ENCODE data around the gene EMILIN2. TPM values are rescaled to one million over a fixed set of nuclear protein-coding genes. Genes with fewer than 3 reads are reported as not detected.

Gene EMILIN2
- total RNA-seq, 3 donors from 2014 or later (not counting 1 experiment from before 2014, with no cell fraction given) = 8.4 to 25.6 (median 9.8) TPM

GRCh38 chr18:2924920-2925319 lies 78.1 kb downstream of the EMILIN2 start:
- ATAC-seq (no peak), DNase-seq (no peak)
- Mint-ChIP-seq H3K27me3 (ENCODE audit: low read depth in 2 of 2) (no peaks in the 10 kb centered on the region), H3K4me3 (no peak overlapping the region), H3K27ac (peak overlapping the region; percentile 16 to 20), H3K4me1 (no peaks in the 10 kb centered on the region), H3K9me3 (no peaks in the 10 kb centered on the region), H3K36me3 (peaks cover 30% of the 10 kb centered on the region)
- Histone ChIP-seq H3K27me3 (ENCODE audit: control insufficient read depth, insufficient read depth, low read length) (no peaks in the 10 kb centered on the region), H3K4me3 (ENCODE audit: low read length) (no peak overlapping the region), H3K4me1 (ENCODE audit: control insufficient read depth, insufficient read depth, low read length) (no peaks in the 10 kb centered on the region), H3K27ac (ENCODE audit: low read length) (no peak overlapping the region), H3K9me3 (ENCODE audit: control insufficient read depth, insufficient read depth, low read length) (no peaks in the 10 kb centered on the region), H3K36me3 (ENCODE audit: control insufficient read depth, insufficient read depth, low read length) (peaks cover 93% of the 10 kb centered on the region)
- 92% methylated on average over 12 of the region's 12 CpGs for whole genome bisulfite sequencing (ENCODE audit: insufficient coverage)
- no peak for TF ChIP-seq CTCF (IDR thresholded peaks at IDR 0.05)
- intact Hi-C loops (cut with micrococcal nuclease) = no loop called here

- TF ChIP-seq CTCF (IDR thresholded peaks at IDR 0.05) = no peak
- Histone ChIP-seq H3K36me3 (ENCODE audit: control insufficient read depth, insufficient read depth, low read length) (peaks cover 93% of the 10 kb centered on the region), H3K9me3 (ENCODE audit: control insufficient read depth, insufficient read depth, low read length) (no peaks in the 10 kb centered on the region), H3K27me3 (ENCODE audit: control insufficient read depth, insufficient read depth, low read length) (no peaks in the 10 kb centered on the region), H3K4me3 (ENCODE audit: low read length) (no peak overlapping the region), H3K4me1 (ENCODE audit: control insufficient read depth, insufficient read depth, low read length) (no peaks in the 10 kb centered on the region), H3K27ac (ENCODE audit: low read length) (no peak overlapping the region)
- H3K27ac Mint-ChIP-seq = no peak overlapping the region
- DNase-seq (no peak), ATAC-seq (no peak)
- intact Hi-C loops (cut with micrococcal nuclease) = no loop called here
- no peaks in the 10 kb centered on the region for H3K27me3 Mint-ChIP-seq (ENCODE audit: low read depth in 2 of 2)
- 100% methylated on average over 4 of the region's 4 CpGs for WGBS (ENCODE audit: insufficient coverage)
- H3K4me3 Mint-ChIP-seq = no peak overlapping the region
- peaks cover 24% of the 10 kb centered on the region for H3K36me3 Mint-ChIP-seq
- no peaks in the 10 kb centered on the region for H3K4me1 Mint-ChIP-seq
- H3K9me3 Mint-ChIP-seq = no peaks in the 10 kb centered on the region
Observed at GRCh38 chr18:2926528-2926927, 79.7 kb downstream of the EMILIN2 start.

- Histone ChIP-seq H3K4me1 (ENCODE audit: control insufficient read depth, insufficient read depth, low read length) (no peaks in the 10 kb centered on the region), H3K36me3 (ENCODE audit: control insufficient read depth, insufficient read depth, low read length) (peaks cover 86% of the 10 kb centered on the region), H3K9me3 (ENCODE audit: control insufficient read depth, insufficient read depth, low read length) (no peaks in the 10 kb centered on the region), H3K27ac (ENCODE audit: low read length) (no peak overlapping the region), H3K27me3 (ENCODE audit: control insufficient read depth, insufficient read depth, low read length) (no peaks in the 10 kb centered on the region), H3K4me3 (ENCODE audit: low read length) (no peak overlapping the region)
- no peak for DNase-seq
- H3K27me3 Mint-ChIP-seq (ENCODE audit: low read depth in 2 of 2) = no peaks in the 10 kb centered on the region
- H3K4me3 Mint-ChIP-seq = no peak overlapping the region
- WGBS (ENCODE audit: insufficient coverage) = over 99% methylated on average over 8 of the region's 8 CpGs
- no peak for ATAC-seq
- no peaks in the 10 kb centered on the region for H3K9me3 Mint-ChIP-seq
- intact Hi-C loops (cut with micrococcal nuclease) = no loop called here
- no peak for TF ChIP-seq CTCF (IDR thresholded peaks at IDR 0.05)
- H3K36me3 Mint-ChIP-seq = peaks cover 24% of the 10 kb centered on the region
- no peak overlapping the region for H3K27ac Mint-ChIP-seq
- H3K4me1 Mint-ChIP-seq = peaks cover 4 to 5% of the 10 kb centered on the region in 2 donors
Observed at GRCh38 chr18:2927745-2928144, 80.9 kb downstream of the EMILIN2 start.
